NCI-H187 treated with DMSO at 0.1 percent for 48 hours (cell line): ENCODE data around the gene TMBIM6.
"Not testable (repeated sequence)": the region's sequence is repeated elsewhere in the genome, so short reads cannot be mapped to it uniquely, and the experiment has no call there.

Source experiments
- DNase-seq: peaks from one replicate; lab custom pipeline; 2025; lab: John Stamatoyannopoulos, UW

Gene TMBIM6

GRCh38 chr12:49730050-49730449, 11.3 kb upstream of the TMBIM6 start:
- no peak for DNase-seq

- no peak for DNase-seq
Observed at GRCh38 chr12:49730568-49731101, 10.7 kb upstream of the TMBIM6 start.

- no peak for DNase-seq
Observed at GRCh38 chr12:49733219-49734017, 7.9 kb upstream of the TMBIM6 start.

GRCh38 chr12:49734900-49735299, 6.5 kb upstream of the TMBIM6 start:
- not testable (repeated sequence) for DNase-seq

- not testable (repeated sequence) for DNase-seq
Observed at GRCh38 chr12:49738721-49739120, 2.6 kb upstream of the TMBIM6 start.

GRCh38 chr12:49740277-49740676, 1.1 kb upstream of the TMBIM6 start:
- DNase-seq: not testable (repeated sequence)

GRCh38 chr12:49741882-49742620, 694 bp downstream of the TMBIM6 start:
- no peak for DNase-seq

- DNase-seq: no peak
Observed at GRCh38 chr12:49744363-49744885, 3.1 kb downstream of the TMBIM6 start.

GRCh38 chr12:49748306-49748705, 6.9 kb downstream of the TMBIM6 start:
- DNase-seq: no peak

- no peak for DNase-seq
Observed at GRCh38 chr12:49748800-49749199, 7.4 kb downstream of the TMBIM6 start.

- no peak for DNase-seq
Observed at GRCh38 chr12:49750027-49750995, 9.0 kb downstream of the TMBIM6 start.

GRCh38 chr12:49750996-49751393, 9.6 kb downstream of the TMBIM6 start:
- DNase-seq: no peak

- DNase-seq: no peak
Observed at GRCh38 chr12:49761677-49762467, 20.5 kb downstream of the TMBIM6 start.

- DNase-seq: no peak
Observed at GRCh38 chr12:49762468-49762847, 21.1 kb downstream of the TMBIM6 start.

- no peak for DNase-seq
Observed at GRCh38 chr12:49763006-49763591, 21.7 kb downstream of the TMBIM6 start.

GRCh38 chr12:49764126-49764525, 22.8 kb downstream of the TMBIM6 start:
- DNase-seq: no peak

GRCh38 chr12:49766115-49766455, 24.7 kb downstream of the TMBIM6 start:
- DNase-seq: no peak

- DNase-seq: no peak
Observed at GRCh38 chr12:49767333-49767732, 26.0 kb downstream of the TMBIM6 start.

- DNase-seq: not testable (repeated sequence)
Observed at GRCh38 chr12:49773102-49773501, 31.7 kb downstream of the TMBIM6 start.

GRCh38 chr12:49776413-49776812, 35.1 kb downstream of the TMBIM6 start:
- DNase-seq: peak; percentile 17

GRCh38 chr12:49776858-49777257, 35.5 kb downstream of the TMBIM6 start:
- DNase-seq: no peak
